DMS153 treated with DMSO at 0.1 percent for 48 hours (cell line): Measurements from ENCODE around the gene CITED2.
"Not testable (repeated sequence)": the region's sequence is repeated elsewhere in the genome, so short reads cannot be mapped to it uniquely, and the experiment has no call there.

Experiments
- DNase-seq: peaks from one replicate; lab custom pipeline; 2025; ENCODE audit not compliant: unreplicated experiment; lab: John Stamatoyannopoulos, UW

CITED2 gene

DNA sequence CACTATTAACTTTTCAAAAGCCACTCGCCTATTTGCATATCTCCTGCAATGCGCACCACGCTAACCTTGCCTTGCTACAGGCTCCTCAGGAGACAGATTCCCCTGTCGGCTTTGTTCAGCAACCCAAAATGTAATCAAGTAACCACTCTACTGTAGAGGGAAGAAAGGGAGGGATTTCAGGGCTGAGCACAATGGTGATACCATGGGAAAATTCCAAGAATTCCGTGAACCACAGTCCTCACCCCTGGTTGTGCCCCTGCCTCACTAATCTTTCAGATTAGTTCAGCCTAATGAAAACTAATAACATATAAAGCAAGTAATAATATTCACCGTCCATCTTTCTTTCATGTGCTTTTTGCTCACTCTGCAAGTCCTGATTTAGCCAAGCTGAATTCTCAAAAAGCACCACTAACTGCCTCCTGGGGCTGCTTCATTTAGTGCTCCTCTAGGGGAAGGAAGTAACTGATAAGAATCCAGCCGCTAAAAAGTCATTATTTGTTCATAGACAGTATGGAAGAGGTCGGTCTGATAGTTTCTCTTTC lies 6.6 kb downstream of the CITED2 start:
- DNase-seq: no peak

DNA sequence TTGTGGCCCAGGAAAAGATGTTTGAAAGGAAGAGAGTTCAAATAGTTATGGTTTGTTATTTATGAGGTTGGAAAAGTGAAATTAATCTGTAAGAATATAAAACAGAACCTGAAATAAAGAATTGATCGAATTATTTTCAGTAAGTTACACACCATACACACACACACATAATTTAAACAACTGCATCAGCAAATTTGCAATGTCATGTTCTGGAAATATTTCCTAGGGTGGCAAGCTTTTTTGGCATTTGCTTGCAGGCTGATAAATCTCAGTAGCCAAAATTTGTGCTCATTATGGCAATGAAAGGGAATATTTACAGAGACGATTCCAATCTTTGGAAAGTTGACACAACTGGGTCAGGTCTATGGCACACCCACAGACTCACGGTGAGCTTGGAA lies 9.5 kb downstream of the CITED2 start:
- DNase-seq: no peak

- DNase-seq: peak; percentile 74
Measured at GRCh38 chr6:139364302-139364981, 10.0 kb downstream of the CITED2 start.

DNA sequence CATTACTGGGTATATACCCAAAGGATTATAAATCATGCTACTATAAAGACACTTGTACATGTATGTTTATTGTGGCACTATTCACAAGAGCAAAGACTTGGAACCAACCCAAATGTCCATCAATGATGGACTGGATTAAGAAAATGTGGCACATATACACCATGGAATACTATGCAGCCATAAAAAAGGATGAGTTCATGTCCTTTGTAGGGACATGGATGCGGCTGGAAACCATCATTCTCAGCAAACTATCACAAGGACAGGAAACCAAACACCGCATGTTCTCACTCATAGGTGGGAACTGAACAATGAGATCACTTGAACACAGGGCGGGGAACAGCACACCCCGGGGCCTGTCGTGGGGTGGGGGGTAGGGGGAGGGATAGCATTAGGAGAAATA lies 10.7 kb downstream of the CITED2 start:
- DNase-seq: not testable (repeated sequence)

GRCh38 chr6:139363123-139363522 lies 11.3 kb downstream of the CITED2 start:
- DNase-seq: not testable (repeated sequence)

GRCh38 chr6:139361211-139361610 lies 13.2 kb downstream of the CITED2 start:
- no peak for DNase-seq

GRCh38 chr6:139356924-139357323 lies 17.5 kb downstream of the CITED2 start:
- no peak for DNase-seq

DNA sequence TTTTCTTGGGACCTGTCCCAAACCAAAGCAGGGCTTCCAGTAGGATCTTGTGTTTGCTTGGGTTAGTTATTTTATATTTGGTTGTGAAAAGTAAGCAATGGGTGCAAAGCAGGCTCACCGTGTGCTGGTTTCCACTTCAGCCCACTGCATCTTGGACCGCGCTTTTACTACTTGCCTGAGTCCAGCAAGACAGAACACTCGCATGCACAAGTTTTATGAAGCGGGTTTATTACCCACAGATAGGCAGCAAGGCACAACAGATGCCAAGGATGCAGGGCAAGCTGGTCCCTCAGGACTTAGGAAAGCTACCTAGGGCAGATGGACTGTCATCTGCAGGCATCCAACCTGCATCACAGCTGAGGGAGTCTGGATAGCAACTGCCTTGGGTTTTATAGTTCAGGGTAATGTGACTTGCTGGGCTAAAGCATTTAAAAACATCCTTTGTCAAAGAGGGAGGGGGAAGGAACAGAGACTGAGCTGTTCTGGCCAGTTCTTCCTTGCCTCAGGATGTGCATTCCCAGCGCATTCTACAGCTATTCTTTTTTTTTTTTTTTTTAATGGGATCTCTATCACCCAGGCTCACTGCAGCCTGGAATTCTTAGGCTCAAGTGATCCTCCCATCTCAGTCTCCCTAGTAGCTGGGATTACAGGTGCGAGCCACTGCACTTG lies 18.5 kb downstream of the CITED2 start:
- no peak for DNase-seq

DNA sequence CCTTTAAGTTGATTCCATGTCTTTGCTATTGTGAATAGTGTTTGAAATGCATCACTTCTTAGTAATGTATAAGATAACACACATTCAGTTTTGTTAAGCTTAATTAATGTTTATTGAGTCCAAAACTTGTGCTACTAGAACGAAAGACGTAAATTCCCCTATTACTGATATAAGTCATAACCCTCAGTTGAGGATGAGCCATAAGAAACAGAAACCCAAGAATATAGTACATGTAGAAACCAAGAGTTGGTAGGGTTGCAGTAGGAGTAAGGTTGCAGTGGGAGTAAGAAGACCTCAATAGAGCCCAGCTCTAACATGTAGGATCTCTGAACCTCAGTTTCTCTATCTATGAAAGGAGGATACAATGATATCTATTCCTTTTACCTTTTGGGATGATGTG lies 19.3 kb downstream of the CITED2 start:
- no peak for DNase-seq

DNA sequence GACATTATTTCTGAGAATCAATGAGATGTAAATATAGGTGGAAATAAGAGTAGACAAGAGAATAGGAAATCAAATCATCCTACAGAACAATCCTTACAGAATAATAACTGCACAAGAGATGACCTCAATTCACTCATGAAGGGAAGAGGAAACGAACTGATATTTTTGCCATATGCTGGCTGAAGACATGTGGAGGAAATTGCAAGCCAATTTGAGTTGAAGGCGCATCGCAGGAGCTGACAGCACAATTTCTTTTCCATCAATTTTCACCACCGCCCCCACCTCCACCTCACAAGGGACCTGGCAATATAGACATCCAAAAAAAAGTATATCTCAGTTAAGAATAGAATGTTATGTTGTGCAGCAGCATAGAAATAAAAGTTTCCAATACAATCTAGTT lies 20.3 kb downstream of the CITED2 start:
- DNase-seq: no peak

GRCh38 chr6:139349464-139350020 lies 24.9 kb downstream of the CITED2 start:
- DNase-seq: no peak

DNA sequence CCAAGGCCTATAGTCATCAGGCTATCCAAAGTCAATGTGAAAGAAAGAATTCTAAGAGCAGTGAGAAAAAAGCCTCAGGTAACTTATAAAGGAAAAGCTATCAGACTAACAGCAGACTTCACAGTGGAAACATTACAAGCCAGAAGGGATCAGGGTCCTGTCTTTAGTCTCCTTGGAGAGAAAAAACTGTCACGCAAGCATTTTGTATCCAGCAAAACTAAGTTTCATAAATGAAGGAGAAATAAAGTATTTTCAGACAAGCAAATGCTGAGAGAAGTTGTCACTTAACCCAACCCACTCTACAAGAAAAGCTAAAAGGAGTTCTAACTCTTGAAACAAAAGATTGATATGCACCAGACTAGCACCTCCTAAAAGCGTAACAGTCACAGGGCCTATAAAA lies 28.1 kb downstream of the CITED2 start:
- DNase-seq: no peak

GRCh38 chr6:139344186-139344963 lies 30.1 kb downstream of the CITED2 start:
- DNase-seq: no peak

- DNase-seq: no peak
Measured at GRCh38 chr6:139343052-139343750, 31.2 kb downstream of the CITED2 start.

GRCh38 chr6:139341060-139341459 lies 33.4 kb downstream of the CITED2 start:
- no peak for DNase-seq

DNA sequence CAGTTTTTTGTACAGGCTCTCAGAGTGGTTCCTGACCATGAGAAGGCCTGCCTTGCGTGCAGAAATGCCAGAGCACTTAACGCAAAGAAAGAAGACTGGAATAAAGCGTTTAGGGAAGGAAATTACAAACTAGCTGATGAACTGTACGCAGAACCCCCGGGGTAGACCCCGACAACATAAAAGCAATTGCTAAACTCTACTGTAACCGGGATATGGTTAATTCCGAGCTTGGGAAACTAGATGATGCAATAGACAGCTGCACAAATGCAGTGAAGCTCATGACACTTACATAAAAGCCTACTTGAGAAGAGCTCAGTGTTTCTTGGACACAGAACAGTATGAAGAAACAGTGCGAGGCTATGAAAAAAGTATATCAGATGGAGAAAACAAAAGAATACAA lies 35.7 kb downstream of the CITED2 start:
- no peak for DNase-seq

- DNase-seq: no peak
Measured at GRCh38 chr6:139337830-139338229, 36.6 kb downstream of the CITED2 start.

DNA sequence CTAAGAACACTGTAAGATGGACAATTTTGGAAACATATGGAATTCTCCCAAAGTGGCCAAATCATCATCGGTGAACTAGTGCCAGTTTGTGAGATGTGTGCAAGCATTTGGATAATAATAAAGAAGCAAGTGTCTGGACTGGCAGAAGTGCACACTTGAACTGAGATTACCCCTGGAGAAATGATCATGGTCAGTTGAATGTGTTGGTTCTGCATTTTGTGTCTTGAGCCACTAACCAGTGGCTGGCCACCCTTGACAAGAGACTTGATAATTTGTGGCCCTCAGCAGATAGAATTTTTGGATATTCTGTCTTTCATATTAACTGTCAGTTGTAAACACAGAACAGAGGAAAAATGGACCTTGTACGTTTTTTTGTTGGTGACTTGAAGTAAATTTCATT lies 37.4 kb downstream of the CITED2 start:
- DNase-seq: no peak

DNA sequence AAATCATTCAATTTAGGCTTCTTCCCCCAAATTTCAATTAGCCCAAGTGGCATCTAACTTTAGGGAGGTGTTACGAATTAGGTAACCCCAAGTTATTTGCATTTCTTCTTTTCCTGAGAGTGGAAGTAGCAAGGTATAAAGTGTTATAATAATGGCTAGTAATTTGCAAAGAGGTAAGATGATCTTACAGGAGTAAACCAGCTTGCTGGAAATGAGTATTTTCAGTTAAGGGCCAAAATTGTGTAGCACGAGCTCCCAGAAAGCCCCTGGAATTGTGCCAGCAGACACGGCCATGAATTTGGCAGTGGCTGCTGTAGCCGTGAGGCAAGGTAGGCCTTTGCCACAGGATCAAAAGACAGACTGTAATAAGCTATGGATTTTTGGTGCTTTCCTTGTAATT lies 38.0 kb downstream of the CITED2 start:
- DNase-seq: no peak

GRCh38 chr6:139335447-139336210 lies 38.8 kb downstream of the CITED2 start:
- DNase-seq: no peak
